Measurements from ENCODE around the gene NAPEPLD.

DNA sequence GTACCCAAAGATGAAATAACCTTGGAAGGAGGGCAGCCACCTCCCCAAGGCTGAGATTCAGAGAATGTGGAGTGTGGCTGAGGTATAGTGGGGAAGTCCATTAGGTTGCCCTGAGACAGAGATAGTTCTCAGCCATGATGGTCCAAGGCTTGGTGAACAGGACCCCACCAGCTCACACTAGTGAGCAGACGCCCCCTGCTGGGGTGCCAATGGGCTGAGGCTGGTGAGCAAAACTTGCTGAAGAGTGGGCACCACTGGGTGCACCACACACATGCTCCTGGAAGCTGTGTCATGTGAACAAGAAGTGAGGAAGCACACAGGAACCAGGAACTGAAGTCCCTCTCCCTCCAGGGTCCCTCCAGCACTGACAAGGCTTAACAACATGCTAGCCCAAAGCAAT, 83.2 kb downstream of the NAPEPLD start:
- TF ChIP-seq, protein P1, sequence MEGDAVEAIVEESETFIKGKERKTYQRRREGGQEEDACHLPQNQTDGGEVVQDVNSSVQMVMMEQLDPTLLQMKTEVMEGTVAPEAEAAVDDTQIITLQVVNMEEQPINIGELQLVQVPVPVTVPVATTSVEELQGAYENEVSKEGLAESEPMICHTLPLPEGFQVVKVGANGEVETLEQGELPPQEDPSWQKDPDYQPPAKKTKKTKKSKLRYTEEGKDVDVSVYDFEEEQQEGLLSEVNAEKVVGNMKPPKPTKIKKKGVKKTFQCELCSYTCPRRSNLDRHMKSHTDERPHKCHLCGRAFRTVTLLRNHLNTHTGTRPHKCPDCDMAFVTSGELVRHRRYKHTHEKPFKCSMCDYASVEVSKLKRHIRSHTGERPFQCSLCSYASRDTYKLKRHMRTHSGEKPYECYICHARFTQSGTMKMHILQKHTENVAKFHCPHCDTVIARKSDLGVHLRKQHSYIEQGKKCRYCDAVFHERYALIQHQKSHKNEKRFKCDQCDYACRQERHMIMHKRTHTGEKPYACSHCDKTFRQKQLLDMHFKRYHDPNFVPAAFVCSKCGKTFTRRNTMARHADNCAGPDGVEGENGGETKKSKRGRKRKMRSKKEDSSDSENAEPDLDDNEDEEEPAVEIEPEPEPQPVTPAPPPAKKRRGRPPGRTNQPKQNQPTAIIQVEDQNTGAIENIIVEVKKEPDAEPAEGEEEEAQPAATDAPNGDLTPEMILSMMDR (IDR thresholded peaks at IDR 0.05): peak in 1 of 6 experiments; percentile 26
- no peak for TF ChIP-seq POLR2A (IDR thresholded peaks at IDR 0.05)
